COR-L47 (cell line): Measurements from ENCODE around the gene CTNNA3.

Experiments
- DNase-seq: peaks from one replicate; lab custom pipeline; 2025; lab: John Stamatoyannopoulos, UW

The CTNNA3 gene

DNA sequence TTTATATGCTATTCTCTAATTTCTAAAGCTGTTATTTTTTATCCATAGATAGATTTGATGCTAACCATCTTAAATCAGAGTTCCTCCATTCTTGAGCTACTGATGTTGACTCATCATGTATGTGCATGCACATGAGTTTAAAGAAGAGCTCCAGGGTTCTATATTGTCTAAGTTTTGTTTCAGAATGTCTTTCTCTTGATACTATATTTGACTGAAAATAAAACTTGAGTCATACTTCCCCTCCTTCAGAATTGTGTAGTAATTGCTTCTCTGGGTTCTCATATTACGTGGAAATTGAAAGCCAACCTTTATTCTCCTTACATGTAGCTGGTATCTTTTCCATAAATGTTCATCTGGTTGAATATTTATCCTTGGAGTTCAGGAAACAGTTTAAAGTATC, 680.8 kb downstream of the CTNNA3 start:
- no peak for DNase-seq

DNA sequence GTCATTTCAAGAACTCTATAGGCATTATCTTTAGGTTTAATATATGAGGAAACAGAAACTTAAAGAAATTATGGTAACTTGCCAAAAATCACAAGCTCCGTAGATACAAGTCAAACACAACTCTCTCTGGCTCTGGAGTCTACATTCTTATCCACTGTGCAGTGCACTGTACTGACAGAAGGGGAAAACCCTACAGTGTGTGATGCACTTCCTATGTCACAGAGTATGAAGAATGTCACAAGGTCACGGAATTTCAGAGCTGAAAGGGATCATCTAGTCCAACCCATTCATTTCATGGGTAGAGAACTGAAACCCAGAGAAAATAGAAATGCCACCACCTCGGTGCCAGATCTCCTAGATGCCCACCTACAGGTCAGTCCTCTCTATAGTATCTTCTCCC, 684.0 kb downstream of the CTNNA3 start:
- no peak for DNase-seq

DNA sequence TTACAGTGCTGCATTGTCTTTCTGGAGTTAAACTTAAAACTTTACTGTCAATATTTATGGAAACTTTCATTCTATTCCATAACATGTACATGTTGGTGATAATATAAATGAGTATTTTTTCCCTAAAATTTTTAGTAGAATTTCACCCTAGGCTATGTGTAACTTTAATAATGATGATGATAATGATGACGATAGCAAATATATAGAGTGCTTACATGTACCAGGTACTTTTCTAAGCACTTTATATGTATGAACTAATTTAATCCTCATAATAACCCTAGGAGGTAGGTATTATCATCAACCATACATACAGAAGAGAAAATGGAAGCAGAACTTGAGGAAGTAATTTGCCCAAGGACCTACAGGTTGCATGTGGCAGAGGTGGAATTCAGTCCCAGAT, 684.5 kb downstream of the CTNNA3 start:
- no peak for DNase-seq

DNA sequence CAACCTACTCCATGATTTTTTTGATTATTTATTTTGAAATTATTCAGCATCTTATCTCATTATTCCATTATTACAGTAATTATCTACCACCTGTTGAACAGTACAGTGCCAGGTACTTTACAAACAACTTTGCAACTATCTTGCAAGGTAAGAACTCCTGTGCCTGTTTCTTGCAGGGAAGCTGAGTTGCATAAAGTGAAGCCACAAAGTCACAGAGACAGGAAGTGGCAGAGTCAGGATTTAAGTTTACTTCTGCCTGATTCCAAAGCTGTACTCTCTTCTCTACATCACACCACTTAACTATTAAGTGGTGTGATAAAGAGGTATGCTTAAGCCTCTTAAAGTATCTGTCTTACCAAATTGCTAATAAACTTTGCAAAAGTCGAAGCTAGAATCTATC, 690.0 kb downstream of the CTNNA3 start:
- no peak for DNase-seq

DNA sequence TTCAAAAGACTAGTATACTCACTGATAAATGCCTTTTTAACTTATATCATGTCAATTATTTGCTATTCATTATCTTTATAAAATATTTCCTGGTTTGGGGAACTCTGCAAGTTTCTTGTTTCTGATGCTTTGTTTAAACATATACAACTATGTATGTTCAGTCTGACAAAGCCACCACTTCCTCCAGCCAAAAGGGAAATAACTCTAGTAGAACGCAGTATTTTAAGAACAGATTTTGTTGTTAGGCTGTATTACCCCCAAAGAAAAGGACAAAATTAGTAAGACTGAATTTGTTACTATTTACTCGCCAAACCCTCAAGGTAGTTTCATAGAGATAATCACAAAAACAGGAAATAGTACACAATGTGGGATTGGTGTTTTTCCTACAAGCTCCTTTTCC, 691.3 kb downstream of the CTNNA3 start:
- no peak for DNase-seq

DNA sequence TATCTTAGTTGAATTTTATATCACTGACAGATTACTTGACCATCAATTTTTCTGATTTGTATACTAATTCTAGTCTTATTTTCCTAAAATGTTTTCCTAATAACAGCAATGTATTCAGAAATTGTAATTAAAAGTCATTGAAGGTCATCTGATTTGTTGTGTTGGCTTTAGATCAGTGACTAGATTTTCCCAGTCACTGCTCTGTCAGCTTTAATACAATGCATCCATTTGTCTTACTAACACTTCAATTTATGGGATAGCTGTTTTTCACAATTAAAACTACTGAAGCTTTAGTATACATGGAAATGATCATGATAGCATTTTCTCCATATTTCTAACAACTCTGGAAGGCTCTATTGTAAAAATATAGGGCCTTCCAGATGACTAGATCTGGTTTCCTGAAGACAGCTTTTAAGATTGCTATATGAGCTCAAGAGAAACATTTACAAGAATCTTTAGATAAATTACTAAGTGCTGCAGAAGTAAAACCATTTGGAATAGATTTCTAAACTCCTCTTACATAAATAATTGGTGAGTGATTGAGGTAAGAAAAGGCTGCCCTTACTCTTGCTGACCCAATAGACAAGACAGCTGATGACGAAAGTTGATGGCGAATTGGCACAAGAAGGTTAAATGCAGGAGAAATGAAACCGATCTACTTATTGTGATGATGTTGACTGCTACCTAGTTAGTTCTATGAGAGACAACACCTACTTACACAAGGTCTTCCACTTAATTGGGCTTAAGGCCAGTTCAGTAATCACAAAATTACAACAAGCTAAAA, 696.0 kb downstream of the CTNNA3 start:
- DNase-seq: no peak

DNA sequence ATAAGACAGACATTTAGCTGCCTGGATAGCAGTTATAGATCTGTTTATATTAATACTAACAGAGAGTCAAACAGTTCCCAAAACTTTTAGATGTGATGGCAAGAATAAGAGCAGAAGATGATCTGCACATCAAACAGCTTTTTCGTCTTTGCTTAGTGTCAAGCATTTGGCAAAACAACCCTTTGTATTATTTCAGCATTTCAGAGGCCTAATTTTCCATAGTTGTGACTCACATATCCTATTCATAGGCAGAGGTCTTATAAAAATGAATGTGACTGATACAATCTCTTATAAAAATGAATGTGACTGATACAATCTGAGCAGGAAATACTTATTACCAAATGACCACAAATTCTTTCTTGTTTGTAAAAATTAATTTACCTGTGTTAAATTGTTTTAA, 699.0 kb downstream of the CTNNA3 start:
- no peak for DNase-seq

DNA sequence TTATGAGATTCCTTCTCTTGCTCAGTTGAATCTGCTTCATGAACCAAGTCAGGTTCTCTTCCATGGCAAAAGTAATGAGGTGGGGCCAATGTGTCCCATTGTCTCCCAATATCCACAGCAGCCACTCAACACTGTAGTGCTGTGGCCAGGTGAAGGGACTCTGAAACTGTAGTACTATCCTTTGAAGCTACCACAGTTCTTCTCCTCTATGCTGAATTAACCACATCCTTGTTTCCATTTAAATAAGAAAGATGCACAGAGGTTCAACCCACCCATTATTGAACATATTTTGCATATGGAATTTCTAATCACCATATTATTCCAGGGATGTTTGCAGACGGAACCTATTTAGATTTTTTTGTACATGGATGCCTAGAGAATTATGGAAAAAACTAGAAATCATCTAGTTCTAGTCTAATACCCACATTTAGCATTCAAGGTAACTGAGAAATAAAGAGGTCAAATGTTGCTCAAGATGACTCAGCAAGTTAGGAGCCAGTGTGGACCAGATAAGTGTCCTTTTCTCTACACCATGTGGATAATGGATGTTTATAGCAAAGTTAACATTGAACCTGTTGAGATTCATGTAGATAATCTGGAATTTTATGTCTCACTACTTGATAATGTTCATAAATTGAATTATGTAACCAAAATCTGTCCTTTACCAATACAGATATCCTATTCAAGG, 705.7 kb downstream of the CTNNA3 start:
- DNase-seq: no peak

DNA sequence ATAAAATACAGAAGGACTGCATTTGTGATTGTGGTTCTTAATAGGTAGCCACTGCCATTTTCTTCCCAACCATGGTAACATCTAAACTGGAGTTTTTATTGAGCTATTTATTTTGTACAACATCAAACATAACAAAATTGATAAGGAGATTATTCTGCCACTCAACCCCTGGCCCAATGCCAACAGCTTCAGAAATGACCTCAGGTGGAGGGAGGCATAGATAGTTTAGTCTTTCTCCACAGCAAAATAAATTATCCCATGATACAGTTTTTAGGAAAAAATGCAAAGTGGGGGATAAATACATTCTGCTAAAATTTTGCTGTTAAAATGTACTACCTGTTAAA, 712.5 kb downstream of the CTNNA3 start:
- no peak for DNase-seq

DNA sequence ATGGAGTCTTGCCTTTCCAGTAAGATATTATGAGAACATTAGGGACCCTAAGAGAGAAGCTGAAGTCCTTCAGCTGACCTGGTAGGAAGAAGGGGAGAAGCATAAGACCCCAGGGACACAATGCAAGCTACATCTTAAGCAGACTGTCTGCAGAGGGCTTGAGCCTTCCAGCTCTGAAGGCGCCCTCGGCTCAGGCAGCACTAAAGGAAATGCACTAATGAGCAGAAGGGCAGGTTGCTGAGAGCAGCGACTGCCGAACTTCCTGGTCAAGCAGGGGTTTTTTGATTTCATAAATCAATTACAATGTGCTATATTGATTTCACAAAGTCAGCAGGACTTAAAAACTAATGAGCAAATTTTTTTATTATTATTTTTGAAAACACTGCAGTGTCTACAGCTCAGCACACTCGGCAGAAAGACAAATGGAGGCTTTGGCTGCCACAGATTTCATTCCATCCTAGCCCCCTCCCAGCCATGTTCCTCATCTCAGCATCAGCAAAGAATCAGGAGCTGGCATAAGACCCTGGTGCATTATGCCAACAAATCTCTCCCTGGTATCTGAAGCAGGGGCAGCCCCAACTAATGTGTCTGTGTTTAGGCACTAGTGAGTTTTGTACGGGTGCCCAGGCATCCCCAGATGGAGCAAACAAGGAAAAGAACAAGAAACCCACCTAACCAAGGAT, 713.1 kb downstream of the CTNNA3 start:
- DNase-seq: no peak

DNA sequence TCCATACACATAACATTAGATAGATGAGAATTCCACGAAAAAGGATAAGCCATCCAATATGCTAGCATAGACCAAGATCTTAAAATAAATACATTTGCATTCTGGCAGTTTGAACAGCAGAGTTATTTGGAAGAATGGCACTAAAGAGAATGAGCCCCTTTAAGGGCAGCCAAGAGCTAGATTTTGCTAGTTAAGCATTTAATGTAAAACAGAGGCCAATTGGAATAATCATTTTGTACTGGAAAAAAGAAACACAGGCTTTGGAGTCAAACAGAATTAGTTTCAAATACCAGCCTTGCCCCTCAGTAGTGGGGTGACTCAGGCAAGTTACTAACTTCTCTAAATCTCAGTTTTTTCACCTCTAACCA, 714.0 kb downstream of the CTNNA3 start:
- DNase-seq: no peak

DNA sequence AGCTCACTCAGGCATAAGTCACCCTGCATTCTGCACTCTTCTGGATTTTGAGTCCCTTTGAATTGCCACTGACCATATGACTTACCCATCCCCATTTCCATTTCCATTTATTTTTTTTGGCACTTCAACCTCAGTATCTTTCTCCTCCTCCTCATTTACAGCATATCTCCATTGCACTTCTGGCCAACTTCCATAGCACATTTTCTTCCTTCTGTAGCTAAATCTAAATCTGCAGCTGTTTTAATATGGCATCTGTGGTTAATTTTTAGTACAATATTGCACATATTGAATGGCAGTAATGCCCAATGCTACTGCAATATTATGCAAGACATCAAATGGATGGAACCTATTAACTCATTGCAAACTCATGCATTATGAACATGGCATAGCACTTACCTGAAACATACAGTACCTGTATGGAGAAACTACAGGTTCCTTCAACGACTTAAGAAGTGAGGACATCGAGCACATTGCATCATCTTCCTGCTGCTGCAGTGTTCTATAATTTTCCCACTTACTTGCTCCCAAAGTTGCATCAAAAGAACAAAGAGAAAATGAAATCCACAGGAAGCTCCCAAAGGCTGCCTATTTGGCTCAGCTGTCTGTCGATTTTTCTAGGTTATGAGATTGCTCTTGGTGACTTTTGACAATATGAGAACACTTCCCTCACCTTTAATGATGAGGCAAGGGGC, 714.5 kb downstream of the CTNNA3 start:
- DNase-seq: no peak

DNA sequence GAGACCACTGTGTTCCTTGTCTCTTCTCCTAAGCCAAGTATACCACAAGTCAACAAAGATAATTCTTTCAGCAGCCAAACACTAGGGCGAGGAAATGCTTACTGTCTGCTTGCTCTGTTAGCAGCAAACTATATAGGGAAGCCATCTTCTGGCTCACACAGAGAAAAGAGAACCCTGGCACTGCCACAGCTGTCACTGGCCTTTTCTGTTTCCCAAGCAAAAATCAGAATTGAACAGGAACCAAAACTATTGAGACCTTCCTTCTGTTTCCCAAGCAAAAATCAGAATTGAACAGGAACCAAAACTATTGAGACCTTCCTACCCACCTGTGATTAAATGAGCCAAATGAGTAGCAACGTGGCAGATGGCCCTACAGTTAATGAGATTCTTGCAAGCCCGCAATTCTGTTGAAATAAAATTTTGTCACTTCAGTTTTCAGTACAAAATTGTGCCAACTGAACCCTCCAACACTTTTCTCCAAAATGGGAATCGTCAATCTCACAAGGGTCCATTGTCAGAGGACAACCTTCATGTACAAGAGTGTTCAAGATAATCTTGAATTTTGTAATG, 715.7 kb downstream of the CTNNA3 start:
- no peak for DNase-seq

DNA sequence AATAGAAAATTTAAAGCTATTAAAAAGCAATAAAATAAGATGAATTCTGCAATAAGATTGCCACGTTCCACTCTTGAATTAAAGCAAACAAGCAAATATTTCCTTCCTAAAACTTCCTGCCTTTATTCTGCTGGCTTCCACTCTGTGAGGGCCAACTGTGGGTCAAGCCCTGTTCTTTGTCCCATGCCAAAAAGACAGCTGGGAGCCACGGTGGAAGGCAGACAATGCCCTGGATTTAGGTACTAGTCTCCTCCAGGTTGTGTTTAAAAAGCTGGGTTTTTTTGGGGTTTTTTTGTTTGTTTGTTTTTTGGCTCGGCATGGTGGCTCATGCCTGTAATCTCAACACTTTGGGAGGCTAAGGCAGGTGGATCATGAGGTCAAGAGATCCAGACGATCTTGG, 731.0 kb downstream of the CTNNA3 start:
- DNase-seq: no peak

DNA sequence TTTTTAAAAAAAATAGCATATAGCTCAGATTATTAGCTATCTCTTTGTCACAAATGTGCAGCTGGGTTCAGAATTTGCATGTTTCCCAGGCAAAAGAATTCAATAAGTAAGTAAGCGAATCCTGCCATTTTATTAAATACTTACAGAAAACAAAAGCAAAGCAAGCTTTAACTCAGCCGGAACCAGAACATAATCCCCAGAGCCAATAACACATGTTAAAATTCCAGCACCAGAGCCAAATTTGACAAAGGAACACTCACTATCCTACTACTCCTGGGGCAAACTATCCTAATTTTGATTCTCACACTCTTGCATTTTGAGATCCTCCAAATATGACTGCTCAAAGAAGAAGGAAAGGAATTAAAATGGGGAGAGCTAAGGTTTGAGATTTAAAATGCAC, 737.5 kb downstream of the CTNNA3 start:
- DNase-seq: no peak

DNA sequence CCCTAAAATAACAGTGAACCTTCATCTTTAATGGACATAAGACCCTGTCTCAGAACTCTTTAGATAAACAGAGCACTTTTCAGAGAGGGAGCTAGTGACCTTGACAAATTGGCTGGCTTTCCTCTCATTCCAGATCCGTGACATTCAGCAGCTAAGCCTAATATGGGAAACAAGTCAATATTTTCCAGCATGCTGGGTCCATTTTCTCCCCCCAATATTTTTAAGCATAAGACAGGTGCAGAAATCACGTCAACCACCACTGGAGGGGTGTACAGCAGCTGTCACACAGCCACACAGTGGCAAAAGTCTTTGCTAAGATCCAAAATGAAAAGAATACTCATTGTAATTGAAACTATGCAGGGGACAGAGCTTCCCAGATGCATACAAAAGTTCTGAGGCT, 744.1 kb downstream of the CTNNA3 start:
- DNase-seq: no peak

DNA sequence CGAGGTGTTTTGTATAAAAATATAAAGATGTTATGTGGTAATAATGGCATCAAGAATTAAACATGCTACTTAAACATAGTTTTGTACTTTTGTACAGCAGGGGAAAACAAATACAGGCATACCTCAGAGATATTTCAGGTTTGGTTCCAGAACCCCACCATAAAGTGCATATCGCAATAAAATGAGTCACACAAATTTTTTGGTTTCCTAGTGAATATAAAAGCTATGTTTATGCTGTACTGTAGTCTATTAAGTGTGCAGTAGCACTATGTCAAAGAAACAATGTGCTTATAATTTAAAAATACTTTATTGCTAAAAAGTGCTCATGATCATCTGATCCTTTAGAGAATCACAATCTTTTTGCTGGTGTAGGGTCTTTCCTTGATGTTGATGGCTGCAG, 752.4 kb downstream of the CTNNA3 start:
- no peak for DNase-seq

DNA sequence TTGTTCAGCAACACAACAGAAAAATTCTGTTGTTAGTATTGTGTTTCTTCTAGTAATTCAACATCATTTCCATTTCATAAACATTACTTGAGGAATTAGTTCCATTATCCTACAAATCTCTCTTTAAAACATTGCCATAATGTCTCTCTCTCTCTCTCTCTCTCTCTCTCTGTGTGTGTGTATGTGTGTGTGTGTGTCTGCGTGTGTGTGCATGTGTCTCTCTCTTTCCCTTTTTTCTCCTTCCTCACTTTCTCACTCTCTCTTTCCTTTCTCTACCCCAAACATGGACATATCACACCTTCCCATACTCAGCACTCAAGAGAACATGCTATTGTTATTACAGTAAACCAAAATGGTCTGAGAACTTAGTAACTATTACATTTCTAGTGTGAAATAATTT, 753.6 kb downstream of the CTNNA3 start:
- DNase-seq: no peak

DNA sequence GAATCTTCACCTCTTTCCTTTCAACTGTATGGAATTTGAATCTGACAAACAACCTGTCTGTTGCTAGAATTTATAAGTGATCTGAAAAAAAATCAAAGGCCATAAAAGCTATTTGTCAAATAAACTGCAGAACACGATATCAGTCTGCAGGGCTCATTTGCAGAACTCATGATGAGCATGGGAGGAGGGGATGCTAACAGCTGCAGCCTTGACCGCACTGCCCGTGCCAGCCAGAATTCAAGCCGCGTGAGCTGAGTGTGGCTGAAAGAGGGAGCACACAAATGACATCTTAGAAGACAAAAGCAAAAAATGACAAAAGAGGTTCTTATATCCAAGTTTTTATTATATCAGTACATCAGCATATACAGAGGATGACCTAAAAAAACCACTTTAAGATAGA, 754.5 kb downstream of the CTNNA3 start:
- DNase-seq: no peak

DNA sequence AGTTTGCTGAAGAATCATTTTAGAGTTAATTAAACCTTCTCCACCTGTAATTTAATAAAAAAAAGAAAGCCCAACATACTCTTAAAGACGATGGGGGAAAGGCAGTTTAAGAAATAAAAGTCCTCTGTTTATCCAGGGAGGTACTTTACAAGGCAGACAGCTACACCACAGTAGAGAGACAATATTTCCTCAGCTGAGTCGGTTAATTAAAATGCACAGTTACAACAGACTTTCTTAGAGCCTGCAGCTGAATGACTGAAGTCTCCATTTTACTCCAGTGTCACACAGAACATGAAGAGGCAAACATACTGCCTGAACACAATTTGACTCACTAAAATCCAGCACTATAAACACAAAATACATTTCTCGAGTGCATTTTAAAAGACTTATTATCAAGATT, 755.0 kb downstream of the CTNNA3 start:
- no peak for DNase-seq

DNA sequence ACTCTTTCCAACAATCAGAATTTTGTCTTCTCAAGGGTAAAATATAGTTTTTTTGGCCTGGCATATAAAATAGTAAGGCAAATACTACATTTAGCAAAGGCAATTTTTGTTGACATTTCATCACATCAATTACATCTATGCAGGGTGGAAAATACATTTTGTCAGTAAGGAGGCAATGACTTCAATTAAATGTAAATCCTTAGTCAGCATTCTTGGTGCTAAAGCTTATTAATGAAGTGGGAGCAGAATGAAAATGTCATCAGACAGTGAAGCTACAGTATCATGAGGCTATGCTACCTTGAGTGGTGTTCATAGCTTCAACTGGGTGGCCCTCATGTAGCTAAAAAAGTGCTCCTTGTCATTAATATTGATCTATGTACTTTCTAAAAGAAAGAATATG, 761.3 kb downstream of the CTNNA3 start:
- no peak for DNase-seq

DNA sequence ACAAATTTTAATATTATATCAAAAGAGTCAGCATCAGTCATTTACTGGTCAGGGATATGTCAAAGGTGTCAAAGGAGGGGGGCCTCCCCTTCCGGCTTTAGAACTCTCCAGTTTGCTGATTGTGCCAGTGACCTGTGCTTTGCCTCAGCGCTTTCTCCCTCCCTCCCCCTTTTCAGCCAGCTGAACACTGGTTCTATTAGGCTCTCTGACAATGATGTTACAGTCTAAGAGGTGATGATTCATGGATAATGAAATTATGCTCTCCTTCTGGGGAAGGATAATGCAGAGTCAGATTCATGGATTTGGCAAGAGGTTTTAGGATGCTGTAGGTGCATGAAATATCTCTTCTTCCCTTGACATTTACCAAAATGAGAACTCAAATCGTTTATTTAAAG, 764.0 kb downstream of the CTNNA3 start:
- no peak for DNase-seq
